ENCODE data around the gene SPR. TPM values are rescaled to one million over a fixed set of nuclear protein-coding genes. Genes with fewer than 3 reads are reported as not detected.

Gene SPR
- total and polyA plus RNA-seq, 2 donors (not counting 1 experiment from before 2014, with no cell fraction given): 9.4 to 23.3 TPM

DNA sequence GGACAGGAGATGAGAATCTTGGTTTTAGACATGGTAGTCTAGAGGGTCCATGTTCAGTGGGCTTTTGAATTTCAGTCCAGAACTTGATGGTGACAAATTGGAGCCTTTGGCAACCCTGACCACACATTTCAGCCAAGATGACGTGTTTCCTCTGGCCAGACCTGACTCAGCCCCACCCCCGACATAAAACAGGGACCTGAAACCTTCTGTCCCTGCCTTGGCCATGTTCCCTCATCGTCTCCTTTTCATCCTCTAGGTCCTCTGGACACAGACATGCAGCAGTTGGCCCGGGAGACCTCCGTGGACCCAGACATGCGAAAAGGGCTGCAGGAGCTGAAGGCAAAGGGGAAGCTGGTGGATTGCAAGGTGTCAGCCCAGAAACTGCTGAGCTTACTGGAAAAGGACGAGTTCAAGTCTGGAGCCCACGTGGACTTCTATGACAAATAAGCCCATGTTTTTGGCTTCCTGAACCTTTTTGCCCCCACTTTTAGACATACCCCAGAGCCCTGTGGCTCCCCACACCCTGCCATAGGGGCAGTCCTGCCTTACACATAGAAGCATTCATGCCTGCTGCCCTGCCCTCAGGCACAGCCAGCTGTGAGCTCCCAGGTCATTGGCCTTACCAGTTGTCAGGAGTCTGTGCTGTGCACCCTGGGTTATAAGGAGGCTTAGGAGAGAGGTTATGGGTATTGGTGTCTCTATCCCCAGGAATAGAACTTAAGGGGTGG, 4.0 kb downstream of the SPR start:
- no peaks in the 10 kb centered on the region for H4K20me1 ChIP-seq (ENCODE audit: control insufficient read depth, extremely low read depth, insufficient read depth, low read length)
- DNase-seq (ENCODE audit: low read depth in 2 of 2): peak in 1 of 2 donors; percentile 14
- TF ChIP-seq EZH2 (IDR thresholded peaks at IDR 0.05; ENCODE audit: low read length, missing control alignments): no peak
- TF ChIP-seq, protein P1, sequence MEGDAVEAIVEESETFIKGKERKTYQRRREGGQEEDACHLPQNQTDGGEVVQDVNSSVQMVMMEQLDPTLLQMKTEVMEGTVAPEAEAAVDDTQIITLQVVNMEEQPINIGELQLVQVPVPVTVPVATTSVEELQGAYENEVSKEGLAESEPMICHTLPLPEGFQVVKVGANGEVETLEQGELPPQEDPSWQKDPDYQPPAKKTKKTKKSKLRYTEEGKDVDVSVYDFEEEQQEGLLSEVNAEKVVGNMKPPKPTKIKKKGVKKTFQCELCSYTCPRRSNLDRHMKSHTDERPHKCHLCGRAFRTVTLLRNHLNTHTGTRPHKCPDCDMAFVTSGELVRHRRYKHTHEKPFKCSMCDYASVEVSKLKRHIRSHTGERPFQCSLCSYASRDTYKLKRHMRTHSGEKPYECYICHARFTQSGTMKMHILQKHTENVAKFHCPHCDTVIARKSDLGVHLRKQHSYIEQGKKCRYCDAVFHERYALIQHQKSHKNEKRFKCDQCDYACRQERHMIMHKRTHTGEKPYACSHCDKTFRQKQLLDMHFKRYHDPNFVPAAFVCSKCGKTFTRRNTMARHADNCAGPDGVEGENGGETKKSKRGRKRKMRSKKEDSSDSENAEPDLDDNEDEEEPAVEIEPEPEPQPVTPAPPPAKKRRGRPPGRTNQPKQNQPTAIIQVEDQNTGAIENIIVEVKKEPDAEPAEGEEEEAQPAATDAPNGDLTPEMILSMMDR (conservative IDR thresholded peaks at IDR 0.05 in 1 of 2, IDR thresholded peaks at IDR 0.05 in 1 of 2; ENCODE audit: low read depth in 1 of 2, low read length in 2 of 2): no peak
- H3K4me2 ChIP-seq (ENCODE audit: extremely low read depth, insufficient read depth, low read length): no peak overlapping the region
- H3K27me3 ChIP-seq (ENCODE audit: control insufficient read depth, insufficient read depth, low read length): peaks cover 16% of the 10 kb centered on the region
- no peak overlapping the region for H3K27ac ChIP-seq (ENCODE audit: insufficient read depth, low read length)
- no peak overlapping the region for H3K4me3 ChIP-seq (replicated peaks in 1 of 4; ENCODE audit: control extremely low read depth in 1 of 4, insufficient read depth in 1 of 4, low read depth in 3 of 4, low read length in 4 of 4)
- peaks cover 2% of the 10 kb centered on the region for H3K4me1 ChIP-seq (ENCODE audit: control insufficient read depth, extremely low read depth, insufficient read depth, low read length)
- H3K9ac ChIP-seq (ENCODE audit: insufficient read depth, low read length): no peak overlapping the region
- H3K36me3 ChIP-seq (ENCODE audit: control insufficient read depth, insufficient read depth, low read length): no peaks in the 10 kb centered on the region
- no peaks in the 10 kb centered on the region for H3K9me3 ChIP-seq (ENCODE audit: control insufficient read depth, insufficient read depth, low read depth, low read length)
- H2AFZ ChIP-seq (ENCODE audit: low read length): no peak overlapping the region
- H3K79me2 ChIP-seq (ENCODE audit: control insufficient read depth, insufficient read depth, low read length): no peaks in the 10 kb centered on the region

DNA sequence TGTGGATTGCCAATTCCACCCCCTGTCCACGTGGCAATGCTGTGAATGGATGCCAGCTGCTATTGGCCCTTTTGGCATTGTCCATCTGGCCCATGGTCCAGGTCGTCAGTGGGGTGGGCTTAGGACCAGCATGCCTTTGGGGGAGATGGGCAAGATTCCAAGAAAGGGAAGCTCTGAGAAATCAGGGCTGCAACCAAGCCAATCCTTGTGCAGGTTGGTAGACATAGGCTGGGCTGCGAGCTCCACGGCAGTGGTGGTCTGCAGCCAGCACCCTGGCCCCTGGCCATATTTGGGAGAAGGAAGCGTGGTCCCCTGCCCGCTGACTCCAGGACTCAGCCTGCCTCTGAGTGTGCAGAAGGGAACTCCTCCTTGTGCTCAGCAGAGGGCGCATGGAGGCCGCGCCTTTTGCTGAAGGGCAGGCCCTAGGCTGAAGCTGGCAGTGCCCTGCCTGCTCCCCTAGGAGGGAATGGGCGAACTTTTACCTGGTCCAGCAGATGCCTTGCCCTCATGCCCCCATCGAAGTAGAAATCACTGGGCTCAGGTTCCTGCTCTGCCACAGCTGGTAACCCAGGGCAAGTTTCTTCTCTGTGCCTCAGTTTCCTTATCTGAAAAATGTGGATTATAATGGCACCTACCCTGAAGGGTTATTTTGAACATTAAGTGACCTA, 5.4 kb downstream of the SPR start:
- H3K27ac ChIP-seq (ENCODE audit: insufficient read depth, low read length): no peak overlapping the region
- H2AFZ ChIP-seq (ENCODE audit: low read length): no peak overlapping the region
- peak; percentile 54 to 77 for DNase-seq (ENCODE audit: low read depth in 2 of 2)
- peaks cover 24% of the 10 kb centered on the region for H3K27me3 ChIP-seq (ENCODE audit: control insufficient read depth, insufficient read depth, low read length)
- no peaks in the 10 kb centered on the region for H3K36me3 ChIP-seq (ENCODE audit: control insufficient read depth, insufficient read depth, low read length)
- H3K4me3 ChIP-seq (replicated peaks in 1 of 4; ENCODE audit: control extremely low read depth in 1 of 4, insufficient read depth in 1 of 4, low read depth in 3 of 4, low read length in 4 of 4): no peak overlapping the region
- no peak overlapping the region for H3K4me2 ChIP-seq (ENCODE audit: extremely low read depth, insufficient read depth, low read length)
- H3K9ac ChIP-seq (ENCODE audit: insufficient read depth, low read length): no peak overlapping the region
- TF ChIP-seq EZH2 (IDR thresholded peaks at IDR 0.05; ENCODE audit: low read length, missing control alignments): no peak
- TF ChIP-seq, protein P1 (conservative IDR thresholded peaks at IDR 0.05 in 1 of 2, IDR thresholded peaks at IDR 0.05 in 1 of 2; ENCODE audit: low read depth in 1 of 2, low read length in 2 of 2): peak; percentile 80 to 86
- no peaks in the 10 kb centered on the region for H3K79me2 ChIP-seq (ENCODE audit: control insufficient read depth, insufficient read depth, low read length)
- no peaks in the 10 kb centered on the region for H3K4me1 ChIP-seq (ENCODE audit: control insufficient read depth, extremely low read depth, insufficient read depth, low read length)
- no peaks in the 10 kb centered on the region for H3K9me3 ChIP-seq (ENCODE audit: control insufficient read depth, insufficient read depth, low read depth, low read length)
- H4K20me1 ChIP-seq (ENCODE audit: control insufficient read depth, extremely low read depth, insufficient read depth, low read length): no peaks in the 10 kb centered on the region

DNA sequence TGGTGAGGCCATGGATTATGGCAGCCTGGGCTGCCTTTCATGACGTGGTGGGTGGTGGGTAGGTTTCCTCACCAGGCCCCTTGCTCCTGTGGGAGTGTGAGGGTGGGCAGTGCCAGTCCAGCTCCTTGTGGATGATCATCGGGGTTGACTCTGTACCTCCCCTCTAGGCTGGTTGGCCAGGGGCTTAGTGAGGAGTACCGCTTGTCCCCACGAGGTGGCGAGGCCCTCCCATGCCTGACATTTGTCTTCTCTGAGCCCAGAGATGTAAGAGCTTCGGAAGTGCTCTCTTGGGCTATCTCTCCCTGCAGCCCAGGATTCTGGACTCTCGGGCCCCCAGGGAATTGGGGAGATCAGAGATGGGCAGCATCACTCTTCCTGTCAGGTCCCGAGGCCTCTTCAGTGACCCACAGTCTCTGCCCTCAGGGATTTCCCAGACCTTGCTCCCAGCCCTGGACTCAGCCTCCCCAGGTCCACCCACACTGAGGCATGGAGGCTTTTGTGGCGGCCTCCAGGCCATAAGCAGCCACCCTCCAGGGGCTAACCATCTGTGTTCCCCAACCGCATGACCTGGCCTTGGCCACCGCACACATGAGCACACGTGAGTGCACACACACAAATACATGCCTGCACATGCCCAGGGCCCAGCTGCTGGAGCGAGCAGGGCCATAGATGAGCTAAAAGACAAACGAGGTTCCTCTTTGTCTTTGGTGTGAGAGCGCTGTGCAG, 6.5 kb downstream of the SPR start:
- TF ChIP-seq, protein P1 (conservative IDR thresholded peaks at IDR 0.05 in 1 of 2, IDR thresholded peaks at IDR 0.05 in 1 of 2; ENCODE audit: low read depth in 1 of 2, low read length in 2 of 2): peak; percentile 48 to 78
- TF ChIP-seq EZH2 (IDR thresholded peaks at IDR 0.05; ENCODE audit: low read length, missing control alignments): no peak
- H3K9me3 ChIP-seq (ENCODE audit: control insufficient read depth, insufficient read depth, low read depth, low read length): no peaks in the 10 kb centered on the region
- H2AFZ ChIP-seq (ENCODE audit: low read length): no peak overlapping the region
- H4K20me1 ChIP-seq (ENCODE audit: control insufficient read depth, extremely low read depth, insufficient read depth, low read length): no peaks in the 10 kb centered on the region
- DNase-seq (ENCODE audit: low read depth in 2 of 2): peak; percentile 60 to 63
- H3K79me2 ChIP-seq (ENCODE audit: control insufficient read depth, insufficient read depth, low read length): no peaks in the 10 kb centered on the region
- H3K36me3 ChIP-seq (ENCODE audit: control insufficient read depth, insufficient read depth, low read length): no peaks in the 10 kb centered on the region
- H3K27me3 ChIP-seq (ENCODE audit: control insufficient read depth, insufficient read depth, low read length): peaks cover 29% of the 10 kb centered on the region
- no peak overlapping the region for H3K9ac ChIP-seq (ENCODE audit: insufficient read depth, low read length)
- H3K4me1 ChIP-seq (ENCODE audit: control insufficient read depth, extremely low read depth, insufficient read depth, low read length): no peaks in the 10 kb centered on the region
- no peak overlapping the region for H3K4me3 ChIP-seq (replicated peaks in 1 of 4; ENCODE audit: control extremely low read depth in 1 of 4, insufficient read depth in 1 of 4, low read depth in 3 of 4, low read length in 4 of 4)
- H3K4me2 ChIP-seq (ENCODE audit: extremely low read depth, insufficient read depth, low read length): no peak overlapping the region
- no peak overlapping the region for H3K27ac ChIP-seq (ENCODE audit: insufficient read depth, low read length)

All from fibroblast of lung (primary cell).